Liver (tissue), 9 donors: Measurements from ENCODE around the gene SMIM36. TPM values are rescaled to one million over a fixed set of nuclear protein-coding genes. Genes with fewer than 3 reads are reported as not detected.

Experiments used
- DNase-seq: peaks from one replicate; pipeline ENCODE4 v3.0.0-alpha.2; 2017; ENCODE audit warnings: low spot score
- H3K27ac ChIP-seq, 2 donors: one replicate each; pipeline ENCODE4 v1.7.0; 2013; ENCODE audit warnings: inconsistent platforms in 2 of 2, low read length in 2 of 2, control low read depth in 1 of 2, low read depth in 1 of 2, mild to moderate bottlenecking in 1 of 2
- H3K27me3 ChIP-seq, 4 donors: one replicate each; pipeline versions ENCODE4 v1.6.1 to v1.7.0; 2013; ENCODE audit warnings: low read length in 3 of 4, inconsistent platforms in 1 of 4, mild to moderate bottlenecking in 1 of 4, moderate library complexity in 1 of 4; ENCODE audit not compliant: control insufficient read depth in 4 of 4, insufficient read depth in 4 of 4
- H3K36me3 ChIP-seq, 4 donors: one replicate each; pipeline versions ENCODE4 v1.6.1 to v1.7.0; 2013; ENCODE audit warnings: low read length in 3 of 4, mild to moderate bottlenecking in 3 of 4, low read depth in 1 of 4, moderate library complexity in 1 of 4; ENCODE audit not compliant: control insufficient read depth in 4 of 4, insufficient read depth in 3 of 4
- H3K4me1 ChIP-seq, 4 donors: one replicate each; pipeline versions ENCODE4 v1.6.1 to v1.7.0; 2013; ENCODE audit warnings: low read length in 3 of 4, mild to moderate bottlenecking in 3 of 4, moderate library complexity in 1 of 4; ENCODE audit not compliant: control insufficient read depth in 4 of 4, insufficient read depth in 4 of 4
- H3K4me3 ChIP-seq, 3 donors: one replicate each; pipeline versions ENCODE4 v1.6.1 to v1.7.0; 2013; ENCODE audit warnings: low read length in 3 of 3, control low read depth in 1 of 3, low read depth in 1 of 3, mild to moderate bottlenecking in 1 of 3
- H3K9ac ChIP-seq, 2 donors: one replicate each; pipeline ENCODE4 v1.7.0; 2013; ENCODE audit warnings: low read length in 2 of 2, mild to moderate bottlenecking in 2 of 2, moderate library complexity in 2 of 2, control low read depth in 1 of 2, low read depth in 1 of 2
- H3K9me3 ChIP-seq, 4 donors: one replicate each; pipeline versions ENCODE4 v1.6.1 to v1.7.0; 2013; ENCODE audit warnings: low read length in 3 of 4; ENCODE audit not compliant: control insufficient read depth in 4 of 4
- CTCF ChIP-seq: fragments of 150-350 bp; IDR thresholded peaks from 2 replicates; pipeline ENCODE4 v1.5.1; 2017; ENCODE audit warnings: improper control_type of control experiment, low read depth, low read length; ENCODE audit not compliant: missing input control
- EGR1 ChIP-seq, 2 donors: IDR thresholded peaks; 2 replicates each; pipeline ENCODE4 v1.6.1; 2016 to 2018; ENCODE audit warnings: antibody characterized with exemption in 2 of 2, low read depth in 2 of 2
- FOXA1 ChIP-seq: IDR thresholded peaks from 2 replicates; pipeline ENCODE4 v1.6.1; 2016; ENCODE audit warnings: antibody characterized with exemption
- FOXA2 ChIP-seq: IDR thresholded peaks from 2 replicates; pipeline ENCODE4 v1.6.1; 2016; ENCODE audit warnings: antibody characterized with exemption
- GABPA ChIP-seq, 2 donors: IDR thresholded peaks in 1 of 2; conservative IDR thresholded peaks in 1 of 2; 2 replicates each; pipeline ENCODE4 v1.6.1; 2016; ENCODE audit warnings: antibody characterized with exemption in 2 of 2, mild to moderate bottlenecking in 1 of 2, moderate library complexity in 1 of 2
- HNF4A ChIP-seq, 2 donors: conservative IDR thresholded peaks; 2 replicates each; pipeline ENCODE4 v1.6.1; 2016; ENCODE audit warnings: antibody characterized with exemption in 2 of 2, mild to moderate bottlenecking in 2 of 2
- HNF4G ChIP-seq: IDR thresholded peaks from 2 replicates; pipeline ENCODE4 v1.6.1; 2016; ENCODE audit warnings: antibody characterized with exemption
- JUND ChIP-seq, 2 donors: IDR thresholded peaks; 2 replicates each; pipeline ENCODE4 v1.6.1; 2016; ENCODE audit warnings: antibody characterized with exemption in 2 of 2
- NR2F2 ChIP-seq: IDR thresholded peaks from 2 replicates; pipeline ENCODE4 v1.6.1; 2016; ENCODE audit warnings: antibody characterized with exemption
- REST ChIP-seq: IDR thresholded peaks from 2 replicates; pipeline ENCODE4 v1.6.1; 2016; ENCODE audit warnings: antibody characterized with exemption, mild to moderate bottlenecking
- SP1 ChIP-seq: IDR thresholded peaks from 2 replicates; pipeline ENCODE4 v1.6.1; 2018; ENCODE audit warnings: antibody characterized with exemption, mild to moderate bottlenecking
- TAF1 ChIP-seq: conservative IDR thresholded peaks from 2 replicates; pipeline ENCODE4 v1.6.1; 2016; ENCODE audit warnings: antibody characterized with exemption, mild to moderate bottlenecking
- YY1 ChIP-seq: IDR thresholded peaks from 2 replicates; pipeline ENCODE4 v1.6.1; 2016; ENCODE audit warnings: antibody characterized with exemption, mild to moderate bottlenecking
- ZBTB33 ChIP-seq: IDR thresholded peaks from 2 replicates; pipeline ENCODE4 v1.6.1; 2016; ENCODE audit warnings: antibody characterized with exemption
- WGBS: extraction: QIAGEN DNeasy Blood & Tissue Kit; methylation state at CpG from one replicate; pipeline ENCODE4 v1.1.7; 2013; 5-methylcytosine and 5-hydroxymethylcytosine counted together
- polyA plus RNA-seq, 2 donors: library from polyadenylated mRNA; stranded (reverse) in 1 of 2; unstranded in 1 of 2; fragments of 200-250 nt in 1 of 2; fragments of >200 nt in 1 of 2; fragmentation: Nextera tagmentation in 1 of 2; extraction: Ambion mirVana in 1 of 2; gene quantifications; one replicate each; pipeline versions ENCODE4 v1.2.1 to v1.2.3, GENCODE V29; 2013 to 2015
- total RNA-seq, 2 donors: library from RNA; depleted of rRNA; stranded (reverse); fragments of >200 nt; gene quantifications; one replicate each; pipeline ENCODE4 v1.2.3, GENCODE V29; 2014
- donor health status: healthy.
- donor health status: healthy.
- donor health status: healthy.
- donor health status: healthy.
- donor health status: healthy.

SMIM36 gene
- total and polyA plus RNA-seq, 4 donors, result not detected

GRCh38 chr17:55478971-55479370, 32.3 kb downstream of the SMIM36 start:
- H3K9me3 ChIP-seq, result no peaks in the 10 kb centered on the region
- no peak overlapping the region for H3K9ac ChIP-seq
- no peak overlapping the region for H3K27ac ChIP-seq
- no peak for DNase-seq
- TF ChIP-seq GABPA (IDR thresholded peaks at IDR 0.05 in 1 of 2, conservative IDR thresholded peaks at IDR 0.05 in 1 of 2), result no peak
- no peak for TF ChIP-seq JUND (IDR thresholded peaks at IDR 0.05)
- TF ChIP-seq HNF4G, result no peak
- TF ChIP-seq FOXA2, result no peak
- no peak for TF ChIP-seq YY1
- TF ChIP-seq HNF4A (conservative IDR thresholded peaks at IDR 0.05), result no peak
- TF ChIP-seq REST, result no peak
- TF ChIP-seq TAF1, result no peak
- TF ChIP-seq ZBTB33, result no peak
- peaks cover 0 to 3% (median 0%) of the 10 kb centered on the region in 4 donors for H3K27me3 ChIP-seq
- H3K36me3 ChIP-seq, result no peaks in the 10 kb centered on the region
- no peak overlapping the region for H3K4me3 ChIP-seq
- no peaks in the 10 kb centered on the region for H3K4me1 ChIP-seq
- WGBS, result 96% methylated on average over 3 of the region's 3 CpGs

- no peaks in the 10 kb centered on the region for H3K9me3 ChIP-seq
Observed at GRCh38 chr17:55466671-55467070, 44.6 kb downstream of the SMIM36 start.

More at GRCh38 chr17:55466671-55467070, 44.6 kb downstream of the SMIM36 start:
- TF ChIP-seq FOXA2 (no peak), JUND (IDR thresholded peaks at IDR 0.05) (no peak), ZBTB33 (no peak), YY1 (no peak), HNF4A (conservative IDR thresholded peaks at IDR 0.05) (no peak), FOXA1 (no peak), NR2F2 (no peak), EGR1 (IDR thresholded peaks at IDR 0.05; ENCODE audit: low read depth in 2 of 2) (no peak), HNF4G (no peak), REST (no peak), CTCF (no peak), SP1 (no peak), TAF1 (no peak), GABPA (IDR thresholded peaks at IDR 0.05 in 1 of 2, conservative IDR thresholded peaks at IDR 0.05 in 1 of 2) (no peak)
- Histone ChIP-seq H3K4me1 (no peaks in the 10 kb centered on the region), H3K4me3 (no peak overlapping the region), H3K9ac (no peak overlapping the region), H3K27ac (no peak overlapping the region), H3K27me3 (no peaks in the 10 kb centered on the region), H3K36me3 (no peaks in the 10 kb centered on the region)
- no peak for DNase-seq
- 69% methylated on average over 7 of the region's 7 CpGs for WGBS
